Brain microvascular endothelial cell (primary cell): ENCODE results near the gene NRCAM.

Experiments
- DNase-seq: peaks from one replicate; pipeline ENCODE4 v3.0.0-alpha.2; 2020
- H3K27ac ChIP-seq: fragments of 250-450 bp; sonication (Bioruptor Pico); 2 replicates; pipeline ENCODE4 v1.5.1; 2020; ENCODE audit warnings: mild to moderate bottlenecking, moderate library complexity
- H3K27me3 ChIP-seq: fragments of 250-450 bp; sonication (Bioruptor Pico); replicated peaks from 2 replicates; pipeline ENCODE4 v1.5.1; 2020; ENCODE audit warnings: mild to moderate bottlenecking
- H3K36me3 ChIP-seq: fragments of 250-450 bp; sonication (Bioruptor Pico); replicated peaks from 2 replicates; pipeline ENCODE4 v1.5.1; 2020; ENCODE audit warnings: mild to moderate bottlenecking
- H3K4me3 ChIP-seq: 2 replicates; pipeline ENCODE4 v1.5.1; 2011; ENCODE audit warnings: low read depth, mild to moderate bottlenecking, control low read depth, low read length, moderate library complexity
- CTCF ChIP-seq: IDR thresholded peaks from 2 replicates; pipeline ENCODE4 v1.5.1; 2011; ENCODE audit warnings: low read depth, mild to moderate bottlenecking, moderate library complexity, low read length, control low read depth, inconsistent platforms; ENCODE audit errors: missing control alignments
- in situ Hi-C: cut with HindIII; loops from 2 replicates; pipeline ENCODE4 v1.10.0; 2017; ENCODE audit warnings: low sequenced_read_pairs, low pct_ligation_motif_present

NRCAM gene

GRCh38 chr7:108409146-108409545 lies 47.1 kb downstream of the NRCAM start:
- no peaks in the 10 kb centered on the region for H3K27me3 ChIP-seq
- in situ Hi-C loops, result no loop called here
- no peak overlapping the region for H3K27ac ChIP-seq
- no peak for TF ChIP-seq CTCF
- no peak overlapping the region for H3K4me3 ChIP-seq
- DNase-seq, result no peak
- no peaks in the 10 kb centered on the region for H3K36me3 ChIP-seq

DNA sequence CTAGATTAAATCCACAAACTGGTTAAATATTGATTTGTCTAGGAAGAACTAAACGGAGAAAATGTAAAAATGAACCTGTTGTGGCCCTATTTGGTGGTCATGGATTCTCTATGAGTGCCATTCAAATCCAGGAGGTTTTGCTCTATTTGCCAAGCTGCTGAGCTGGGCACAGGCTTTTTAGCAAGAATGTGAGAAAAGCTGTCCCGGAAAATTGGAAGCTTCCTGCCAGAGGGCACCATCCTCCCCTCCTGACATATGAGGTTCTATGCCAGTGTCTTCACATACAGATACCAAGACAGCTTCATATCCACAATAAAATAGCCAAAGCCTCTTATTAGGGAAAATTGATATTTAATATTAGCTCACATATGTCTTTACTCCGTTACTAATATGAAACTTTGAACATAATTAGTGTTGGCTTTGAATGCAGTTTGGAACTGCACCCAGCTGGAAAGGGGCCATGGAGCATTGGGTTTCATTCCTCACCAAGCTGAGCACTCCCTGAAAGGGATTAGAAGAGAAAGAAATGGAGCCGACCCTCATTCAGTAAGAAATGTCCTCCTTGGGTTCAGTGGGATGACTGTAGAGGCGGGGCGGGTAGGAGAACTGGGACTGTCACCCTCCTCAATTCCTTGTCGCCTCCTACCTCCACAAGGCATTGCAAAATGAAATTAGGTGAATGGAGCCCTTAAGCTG lies 47.8 kb downstream of the NRCAM start:
- in situ Hi-C loops, result no loop called here
- TF ChIP-seq CTCF, result no peak
- DNase-seq, result no peak
- Histone ChIP-seq H3K4me3 (no peak overlapping the region), H3K27ac (no peak overlapping the region), H3K27me3 (no peaks in the 10 kb centered on the region), H3K36me3 (no peaks in the 10 kb centered on the region)

DNA sequence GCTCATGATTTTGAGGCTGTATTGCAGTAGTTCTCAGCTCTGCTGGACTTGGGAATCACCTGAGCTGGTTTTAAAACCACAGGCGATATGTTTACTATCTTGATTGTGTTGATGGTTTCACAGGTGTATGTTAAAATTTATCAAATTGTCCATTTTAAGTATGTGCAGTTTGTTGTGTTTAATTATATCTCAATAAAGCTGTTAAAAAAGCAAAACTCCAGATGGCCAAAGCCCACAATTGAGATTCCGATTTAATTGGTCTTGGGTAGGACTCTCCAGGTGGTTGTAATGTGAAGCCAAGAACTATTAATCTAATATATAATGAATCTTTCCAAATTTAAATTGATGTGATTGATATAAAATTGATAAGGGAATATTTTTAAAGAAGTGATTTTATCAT lies 48.6 kb downstream of the NRCAM start:
- no peak for TF ChIP-seq CTCF
- H3K27ac ChIP-seq, result no peak overlapping the region
- in situ Hi-C loops, result no loop called here
- H3K4me3 ChIP-seq, result no peak overlapping the region
- H3K36me3 ChIP-seq, result no peaks in the 10 kb centered on the region
- H3K27me3 ChIP-seq, result no peaks in the 10 kb centered on the region
- DNase-seq, result no peak

DNA sequence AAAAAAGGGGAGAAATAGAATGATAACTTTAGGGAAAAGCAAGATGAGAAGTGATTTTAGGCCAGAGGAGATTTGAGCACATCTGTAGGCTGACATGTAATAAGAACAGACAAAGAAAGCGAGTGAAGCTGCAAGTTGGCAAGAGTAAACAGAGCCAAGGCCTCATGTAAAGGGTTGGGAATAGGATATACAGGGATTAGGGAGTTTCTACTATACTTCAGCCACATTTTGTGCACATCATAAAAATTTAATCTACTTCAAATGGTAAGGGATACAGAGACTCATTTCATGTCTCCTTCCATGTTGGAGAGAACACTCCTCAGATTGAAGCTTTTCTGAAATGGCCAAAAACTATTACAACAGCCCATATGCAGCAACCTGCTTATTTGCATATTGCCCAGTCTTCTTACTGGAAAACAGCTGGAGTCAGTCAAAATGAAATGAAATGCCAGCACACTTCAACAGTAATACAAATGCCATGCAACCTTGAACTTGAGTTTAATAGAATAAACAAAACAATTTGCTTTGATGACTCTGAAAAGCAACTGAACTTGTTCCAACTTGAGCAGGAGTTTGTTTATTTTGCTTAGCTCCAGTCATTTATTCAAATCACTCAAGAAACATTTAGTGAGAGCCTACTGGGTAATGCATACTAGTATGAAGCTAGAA lies 49.9 kb downstream of the NRCAM start:
- H3K36me3 ChIP-seq, result no peaks in the 10 kb centered on the region
- TF ChIP-seq CTCF, result no peak
- DNase-seq, result no peak
- H3K27me3 ChIP-seq, result no peaks in the 10 kb centered on the region
- in situ Hi-C loops, result no loop called here
- H3K27ac ChIP-seq, result no peak overlapping the region
- H3K4me3 ChIP-seq, result no peak overlapping the region

DNA sequence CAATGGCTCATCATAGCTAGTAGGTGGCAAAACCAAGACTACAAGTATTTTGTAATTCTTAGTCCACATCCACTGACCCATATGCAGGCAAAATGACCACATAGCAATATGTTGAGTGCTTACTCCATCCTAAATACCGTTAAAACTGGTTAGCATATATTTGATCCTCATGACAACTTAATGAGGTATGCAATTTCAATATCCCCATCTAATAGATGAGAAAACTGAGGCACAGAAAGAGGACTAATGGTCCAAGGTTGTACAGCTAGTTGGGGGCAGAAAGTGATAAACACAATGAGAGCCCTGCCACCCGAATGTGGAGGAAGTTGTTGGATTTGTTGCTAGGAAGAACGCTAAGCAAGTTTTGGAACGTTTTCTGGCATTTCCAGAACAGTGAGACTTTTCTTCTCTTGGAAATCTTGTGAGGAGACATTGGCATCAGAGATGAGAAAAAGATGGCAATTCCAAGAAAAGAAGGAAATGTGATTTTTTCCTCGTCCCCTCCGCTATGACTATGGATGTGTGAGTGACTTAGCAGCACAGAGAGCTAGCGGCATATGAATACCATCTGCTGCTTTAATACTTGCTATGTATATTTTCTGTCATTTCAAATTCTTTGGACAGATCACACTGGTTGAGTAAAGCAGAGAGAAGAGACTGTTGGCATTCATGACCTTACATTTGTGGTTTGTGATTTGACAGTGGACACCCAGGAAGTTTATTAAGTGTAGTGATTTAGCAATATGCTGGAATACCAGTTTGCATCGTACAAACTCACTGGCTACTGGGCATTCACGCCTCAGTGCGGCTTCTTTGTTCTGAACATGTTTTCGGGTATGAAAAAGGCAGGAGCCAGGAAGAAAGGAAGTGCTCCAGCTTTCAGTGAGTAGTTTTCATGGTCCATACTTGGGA lies 51.5 kb downstream of the NRCAM start:
- no peak overlapping the region for H3K4me3 ChIP-seq
- no peak for DNase-seq
- in situ Hi-C loops, result no loop called here
- TF ChIP-seq CTCF, result no peak
- H3K27ac ChIP-seq, result no peak overlapping the region
- H3K36me3 ChIP-seq, result no peaks in the 10 kb centered on the region
- no peaks in the 10 kb centered on the region for H3K27me3 ChIP-seq
